BLaER1 treated with 17β-estradiol and CSF1 and Interleukin-3, amounts not matched to agents 10 nM and 100 nM (cell line): ENCODE measurements around the gene ERVV-1.

Experiments
- H3K27ac ChIP-seq, 11 experiments: shearing (Covaris generic); formaldehyde crosslinking; 2 replicates each; pipeline ENCODE4 v1.8.1; 2022
- H3K27me3 ChIP-seq, 11 experiments: shearing (Covaris generic); formaldehyde crosslinking; 2 replicates each; pipeline ENCODE4 v1.8.1; 2022
- H3K36me3 ChIP-seq, 11 experiments: shearing (Covaris generic); formaldehyde crosslinking; 2 replicates each; pipeline ENCODE4 v1.8.1; 2022
- H3K4me1 ChIP-seq, 10 experiments: shearing (Covaris generic); formaldehyde crosslinking; 2 replicates each; pipeline ENCODE4 v1.8.1; 2022
- H3K4me2 ChIP-seq, 11 experiments: shearing (Covaris generic); formaldehyde crosslinking; 2 replicates each; pipeline ENCODE4 v1.8.1; 2022
- H3K4me3 ChIP-seq, 10 experiments: shearing (Covaris generic); formaldehyde crosslinking; 2 replicates each; pipeline ENCODE4 v1.8.1; 2022
- H3K9ac ChIP-seq, 11 experiments: shearing (Covaris generic); formaldehyde crosslinking; 2 replicates each; pipeline ENCODE4 v1.8.1; 2022
- H3K9me3 ChIP-seq, 11 experiments: shearing (Covaris generic); formaldehyde crosslinking; replicated peaks in 1 of 11; 2 replicates each; pipeline ENCODE4 v1.8.1; 2022
- H4K20me1 ChIP-seq, 11 experiments: shearing (Covaris generic); formaldehyde crosslinking; 2 replicates each; pipeline ENCODE4 v1.8.1; 2022
- Cebpa-rat ChIP-seq, 11 experiments: shearing (Covaris generic); IDR thresholded peaks; 2 replicates each; pipeline ENCODE4 v1.8.1; 2022

The ERVV-1 gene

GRCh38 chr19:53037101-53038097 is 23.7 kb downstream of the ERVV-1 start:
- no peaks in the 10 kb centered on the region for H4K20me1 ChIP-seq
- H3K9me3 ChIP-seq, result peaks cover 24 to 74% (median 39%) of the 10 kb centered on the region in 11 experiments
- H3K9ac ChIP-seq, result no peak overlapping the region
- H3K4me3 ChIP-seq, result no peak overlapping the region
- no peak for TF ChIP-seq Cebpa-rat (IDR thresholded peaks at IDR 0.05)
- no peak overlapping the region for H3K4me2 ChIP-seq
- H3K36me3 ChIP-seq, result 0 out of 22 replicates have a peak, but pooled peaks cover 0 to 5% (median 0%) of the 10 kb centered on the region in 11 experiments
- peaks cover 4 to 21% (median 14%) of the 10 kb centered on the region in 10 experiments; a peak in 16 of 20 replicates for H3K4me1 ChIP-seq
- H3K27me3 ChIP-seq, result no peaks in the 10 kb centered on the region
- no peak overlapping the region for H3K27ac ChIP-seq

GRCh38 chr19:53041366-53041765 is 27.6 kb downstream of the ERVV-1 start:
- H3K27me3 ChIP-seq, result no peaks in the 10 kb centered on the region
- no peak for TF ChIP-seq Cebpa-rat (IDR thresholded peaks at IDR 0.05)
- H3K36me3 ChIP-seq, result 0 out of 22 replicates have a peak, but pooled peaks cover 0 to 5% (median 0%) of the 10 kb centered on the region in 11 experiments
- no peak overlapping the region for H3K4me2 ChIP-seq
- no peak overlapping the region for H3K4me3 ChIP-seq
- no peaks in the 10 kb centered on the region for H4K20me1 ChIP-seq
- H3K27ac ChIP-seq, result no peak overlapping the region
- H3K9me3 ChIP-seq, result peaks cover 20 to 74% (median 31%) of the 10 kb centered on the region in 11 experiments
- no peak overlapping the region for H3K9ac ChIP-seq
- H3K4me1 ChIP-seq, result peaks cover 0 to 5% (median under 1%) of the 10 kb centered on the region in 10 experiments; a peak in 6 of 20 replicates

- Histone ChIP-seq H3K9me3 (peaks cover 26 to 69% (median 33%) of the 10 kb centered on the region in 11 experiments), H3K9ac (no peak overlapping the region), H3K27me3 (no peaks in the 10 kb centered on the region), H3K4me3 (no peak overlapping the region), H3K27ac (no peak overlapping the region), H3K4me2 (no peak overlapping the region), H3K36me3 (0 out of 22 replicates have a peak, but pooled peaks cover 0 to 3% (median 0%) of the 10 kb centered on the region in 11 experiments), H3K4me1 (no peaks in the 10 kb centered on the region), H4K20me1 (no peaks in the 10 kb centered on the region)
- no peak for TF ChIP-seq Cebpa-rat (IDR thresholded peaks at IDR 0.05)
Measured at GRCh38 chr19:53045536-53045935, 31.8 kb downstream of the ERVV-1 start.

- no peak overlapping the region for H3K4me2 ChIP-seq
- H3K4me1 ChIP-seq, result no peaks in the 10 kb centered on the region
- TF ChIP-seq Cebpa-rat (IDR thresholded peaks at IDR 0.05), result no peak
- no peaks in the 10 kb centered on the region for H3K27me3 ChIP-seq
- no peak overlapping the region for H3K9ac ChIP-seq
- H3K36me3 ChIP-seq, result 0 out of 22 replicates have a peak, but pooled peaks cover 0 to 3% (median 0%) of the 10 kb centered on the region in 11 experiments
- no peaks in the 10 kb centered on the region for H4K20me1 ChIP-seq
- no peak overlapping the region for H3K27ac ChIP-seq
- H3K4me3 ChIP-seq, result no peak overlapping the region
- peaks cover 40 to 76% (median 51%) of the 10 kb centered on the region in 11 experiments for H3K9me3 ChIP-seq
Measured at GRCh38 chr19:53047379-53047778, 33.7 kb downstream of the ERVV-1 start.

- Histone ChIP-seq H3K36me3 (no peaks in the 10 kb centered on the region), H3K4me3 (no peak overlapping the region), H3K4me1 (peaks cover 0 to 12% (median 9%) of the 10 kb centered on the region in 10 experiments; a peak in 11 of 20 replicates), H4K20me1 (no peaks in the 10 kb centered on the region), H3K27me3 (no peaks in the 10 kb centered on the region), H3K9me3 (peaks cover 58 to 97% (median 81%) of the 10 kb centered on the region in 11 experiments), H3K4me2 (peak overlapping the region in 4 of 11 experiments; percentile 9 to 47 (median 20); a peak in 5 of 22 replicates), H3K9ac (no peak overlapping the region), H3K27ac (no peak overlapping the region)
- TF ChIP-seq Cebpa-rat (IDR thresholded peaks at IDR 0.05), result no peak
Measured at GRCh38 chr19:53055117-53055516, 41.4 kb downstream of the ERVV-1 start.

GRCh38 chr19:53057904-53058580 is 44.3 kb downstream of the ERVV-1 start:
- H3K9me3 ChIP-seq, result peaks cover 62 to 97% (median 82%) of the 10 kb centered on the region in 11 experiments
- H3K9ac ChIP-seq, result no peak overlapping the region
- H3K27ac ChIP-seq, result no peak overlapping the region
- no peak overlapping the region for H3K4me2 ChIP-seq
- peaks cover 0 to 12% (median 9%) of the 10 kb centered on the region in 10 experiments; a peak in 11 of 20 replicates for H3K4me1 ChIP-seq
- peaks cover 0 to 27% (median 13%) of the 10 kb centered on the region in 11 experiments; a peak in 17 of 22 replicates for H3K36me3 ChIP-seq
- no peak for TF ChIP-seq Cebpa-rat (IDR thresholded peaks at IDR 0.05)
- H3K4me3 ChIP-seq, result no peak overlapping the region
- H3K27me3 ChIP-seq, result no peaks in the 10 kb centered on the region
- H4K20me1 ChIP-seq, result no peaks in the 10 kb centered on the region
